NOMO-1 (cell line): ENCODE results near the gene AQP2.
A peak's percentile ranks its signal among the peaks of the same experiment; 100 is the strongest.

Experiments used
- DNase-seq, 2 experiments: peaks; one replicate each; lab custom pipeline; 2025; ENCODE audit not compliant: unreplicated experiment in 2 of 2; lab: John Stamatoyannopoulos, UW

AQP2 gene

DNA sequence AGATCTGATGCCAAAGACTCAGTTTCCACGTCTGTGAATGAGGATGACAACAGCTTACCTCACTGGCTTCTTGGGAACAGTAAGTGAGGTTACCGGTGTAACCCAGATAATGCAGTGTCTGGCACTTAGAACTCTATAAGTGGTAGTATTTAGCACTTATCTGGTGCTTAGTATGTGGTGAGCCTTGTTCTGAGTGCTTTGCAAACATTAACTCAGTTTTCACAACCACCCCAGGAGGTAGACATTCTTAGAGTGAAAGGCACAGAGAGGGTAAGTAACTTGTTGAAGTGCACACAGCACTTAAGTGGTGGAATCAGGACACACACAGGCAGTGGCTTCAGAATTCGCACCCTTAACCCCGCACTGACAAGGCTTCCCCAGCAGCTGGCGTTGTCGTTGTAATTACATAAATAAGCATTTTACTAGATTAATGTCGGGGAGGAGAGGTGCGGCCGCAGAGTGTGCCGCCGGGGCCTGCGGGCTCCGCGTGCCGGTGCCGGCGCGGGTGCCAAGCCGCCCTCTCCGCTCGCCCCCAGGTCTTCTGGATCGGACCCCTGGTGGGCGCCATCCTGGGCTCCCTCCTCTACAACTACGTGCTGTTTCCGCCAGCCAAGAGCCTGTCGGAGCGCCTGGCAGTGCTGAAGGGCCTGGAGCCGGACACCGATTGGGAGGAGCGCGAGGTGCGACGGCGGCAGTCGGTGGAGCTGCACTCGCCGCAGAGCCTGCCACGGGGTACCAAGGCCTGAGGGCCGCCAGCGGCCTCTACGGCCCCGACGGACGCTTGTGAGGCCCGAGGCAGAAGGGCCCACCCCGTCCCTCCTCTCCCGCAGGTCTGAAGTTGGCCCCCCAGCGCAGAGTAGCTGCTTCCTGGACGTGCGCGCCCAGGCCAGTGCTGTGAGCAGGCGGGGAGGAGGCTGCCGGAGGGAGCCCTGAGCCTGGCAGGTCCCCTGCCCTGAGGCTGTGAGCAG, 4.6 kb downstream of the AQP2 start:
- no peak for DNase-seq

DNA sequence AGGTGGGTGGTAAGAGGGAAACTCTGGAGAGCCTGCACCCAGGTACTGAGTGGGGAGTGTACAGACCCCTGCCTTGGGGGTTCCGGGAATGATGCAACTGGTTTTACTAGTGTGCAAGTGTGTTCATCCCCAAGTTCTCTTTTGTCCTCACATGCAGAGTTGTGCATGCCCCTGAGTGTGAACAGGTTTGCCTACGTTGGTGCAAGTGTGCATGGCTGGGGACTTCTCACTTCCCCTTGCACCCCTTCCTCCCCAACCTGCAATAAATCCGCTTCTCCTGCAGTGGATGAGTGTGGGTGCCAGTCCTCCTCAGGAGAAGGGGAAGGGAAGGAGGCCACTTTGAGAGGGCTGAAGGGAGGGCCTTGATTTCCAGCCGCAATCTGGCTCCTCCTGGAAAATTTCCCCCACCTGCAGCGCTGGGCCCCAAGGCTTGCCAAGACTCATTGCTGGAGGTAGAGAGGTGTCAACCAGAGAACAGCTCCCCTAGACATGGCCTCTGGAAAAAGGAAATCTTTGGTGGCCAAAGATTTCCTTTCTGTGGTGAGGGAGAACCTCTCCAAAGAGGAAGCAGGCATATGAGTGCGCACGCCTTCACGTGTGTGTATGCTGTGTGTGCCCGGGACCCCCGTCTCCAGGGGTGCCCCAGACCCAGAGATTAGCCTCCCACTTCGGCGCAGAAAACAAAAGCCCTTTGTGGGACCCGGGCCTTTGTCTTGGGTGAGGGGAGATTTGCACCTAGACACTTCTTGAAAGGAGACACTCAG, 5.5 kb downstream of the AQP2 start:
- peak in 1 of 2 experiments; percentile 33 for DNase-seq

DNA sequence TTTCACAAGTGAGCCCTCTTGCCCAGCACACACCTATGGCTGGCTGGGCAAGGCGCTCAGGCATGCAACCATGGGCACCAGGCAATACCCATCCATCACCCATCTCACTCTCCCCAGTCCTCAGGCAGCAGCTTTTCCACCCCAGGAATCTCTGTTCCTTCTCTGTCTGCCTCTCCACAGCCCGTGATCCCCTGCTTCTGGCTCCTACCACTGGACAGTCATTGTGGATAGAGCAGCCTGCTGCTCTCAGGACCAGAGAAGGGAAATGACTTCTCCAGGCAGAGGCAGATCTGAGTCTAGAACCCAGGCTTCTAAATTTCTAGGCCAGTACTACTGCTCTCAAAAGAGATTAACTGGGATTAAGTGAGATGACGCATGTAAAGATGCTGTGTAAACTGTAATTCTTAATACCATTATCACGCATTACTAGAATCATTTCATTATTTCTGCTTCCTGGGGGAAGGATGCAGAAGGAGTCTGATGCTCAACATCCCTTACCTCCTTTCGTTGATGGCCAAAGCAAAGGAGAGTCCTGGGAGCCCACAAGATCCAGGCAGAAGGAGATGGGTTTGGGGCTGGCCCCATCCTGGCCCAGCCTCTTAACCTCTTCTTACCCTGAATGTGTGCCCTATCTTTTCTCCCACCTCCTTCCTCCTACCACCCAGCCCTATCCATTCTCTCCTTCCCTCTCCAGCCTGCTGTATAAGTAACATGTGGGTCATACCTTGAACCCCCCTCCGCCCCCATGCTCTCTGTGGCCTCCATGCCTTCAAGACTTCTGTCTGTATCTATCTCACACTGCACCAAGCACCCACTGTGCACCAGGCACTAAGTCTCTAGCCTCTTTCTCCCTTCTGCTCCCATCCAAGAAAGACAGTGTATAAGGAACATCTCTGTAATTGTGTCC, 6.4 kb downstream of the AQP2 start:
- DNase-seq: no peak

DNA sequence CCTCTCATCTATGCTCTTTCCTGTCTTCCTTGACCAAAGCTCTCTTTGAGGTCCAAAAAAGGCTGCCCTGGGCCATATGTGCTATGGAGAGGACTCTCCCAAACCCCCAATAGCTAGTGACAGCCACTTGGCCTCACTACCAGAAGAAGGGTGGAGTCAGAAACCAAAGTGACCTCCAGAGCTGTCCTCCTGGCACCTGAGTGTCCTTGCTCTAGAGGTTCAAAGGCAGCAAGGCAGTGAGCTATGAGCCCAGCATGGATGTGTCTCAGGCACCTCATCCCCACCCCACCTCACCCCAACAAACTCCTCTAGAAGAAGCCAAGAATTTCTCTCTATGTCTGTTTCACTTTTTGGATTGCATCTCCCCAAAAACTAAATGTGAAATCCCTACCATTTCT, 7.0 kb downstream of the AQP2 start:
- DNase-seq: no peak

DNA sequence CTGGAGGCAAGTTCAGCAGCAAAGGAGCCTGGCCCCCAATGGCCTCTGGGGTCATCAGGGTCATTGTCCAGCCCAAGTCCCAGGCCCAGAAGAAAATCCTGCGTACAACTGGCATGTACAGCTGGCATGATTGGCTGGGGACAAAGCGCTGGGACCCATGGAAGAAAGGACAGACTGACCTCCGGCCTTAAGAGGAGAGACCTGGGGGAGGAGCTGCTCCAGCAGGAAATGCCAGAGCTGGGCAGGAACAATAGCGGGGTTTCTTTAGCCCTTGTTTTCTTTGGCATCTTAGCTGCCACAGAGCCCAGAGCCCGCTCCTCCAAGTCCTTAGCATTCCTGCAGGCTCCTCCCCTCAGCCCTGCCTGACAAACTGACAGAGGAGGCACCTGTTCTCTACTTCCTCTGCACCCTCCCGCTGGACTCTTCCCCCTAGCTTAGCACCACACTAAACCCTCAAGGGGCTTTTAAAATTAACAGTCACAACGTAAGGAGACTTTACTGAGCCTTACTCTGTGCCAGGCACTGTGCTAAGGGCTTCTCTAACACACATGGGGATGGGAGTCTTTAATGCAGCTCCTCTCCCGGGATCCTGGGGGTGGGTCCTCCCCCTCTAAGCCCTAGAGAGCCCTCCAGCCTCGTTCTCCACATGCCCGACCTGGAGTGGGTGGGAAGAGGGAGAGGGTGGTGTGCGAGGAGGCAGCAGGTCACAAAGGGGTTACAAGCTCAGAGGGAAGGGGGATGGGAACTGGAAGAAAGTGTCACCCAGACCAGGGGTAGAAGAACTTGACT, 9.3 kb downstream of the AQP2 start:
- no peak for DNase-seq

DNA sequence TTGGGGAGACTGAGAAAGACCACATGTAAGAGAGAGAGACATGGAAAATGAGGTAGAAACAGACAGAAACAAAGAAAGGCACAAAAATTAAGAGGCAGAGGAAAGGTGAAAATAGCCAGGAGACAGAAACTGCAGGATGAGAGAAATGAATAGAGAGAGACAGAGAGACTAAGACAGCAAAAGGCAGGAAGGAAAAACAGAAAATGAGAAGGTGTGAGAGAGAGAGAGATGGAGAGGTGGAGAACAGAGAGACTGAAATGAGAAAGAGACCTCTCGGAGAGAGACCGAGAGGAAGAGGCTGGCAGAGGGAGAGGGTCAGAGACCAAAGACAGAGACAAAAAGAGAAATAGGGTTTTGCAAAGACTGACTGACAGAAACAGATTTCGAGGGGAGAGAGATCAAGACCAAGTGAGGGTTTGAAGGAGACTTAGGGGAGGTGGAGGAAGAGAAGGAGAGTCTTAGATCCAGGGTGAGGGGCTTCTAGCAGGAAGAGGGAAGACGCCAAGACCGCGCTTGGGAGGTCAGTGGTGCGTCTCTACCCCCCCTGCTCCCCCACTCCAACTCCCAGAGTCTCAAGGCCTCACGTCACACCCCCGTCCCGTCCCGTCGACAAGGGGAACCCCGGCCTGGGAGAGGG, 10.1 kb downstream of the AQP2 start:
- DNase-seq: no peak

DNA sequence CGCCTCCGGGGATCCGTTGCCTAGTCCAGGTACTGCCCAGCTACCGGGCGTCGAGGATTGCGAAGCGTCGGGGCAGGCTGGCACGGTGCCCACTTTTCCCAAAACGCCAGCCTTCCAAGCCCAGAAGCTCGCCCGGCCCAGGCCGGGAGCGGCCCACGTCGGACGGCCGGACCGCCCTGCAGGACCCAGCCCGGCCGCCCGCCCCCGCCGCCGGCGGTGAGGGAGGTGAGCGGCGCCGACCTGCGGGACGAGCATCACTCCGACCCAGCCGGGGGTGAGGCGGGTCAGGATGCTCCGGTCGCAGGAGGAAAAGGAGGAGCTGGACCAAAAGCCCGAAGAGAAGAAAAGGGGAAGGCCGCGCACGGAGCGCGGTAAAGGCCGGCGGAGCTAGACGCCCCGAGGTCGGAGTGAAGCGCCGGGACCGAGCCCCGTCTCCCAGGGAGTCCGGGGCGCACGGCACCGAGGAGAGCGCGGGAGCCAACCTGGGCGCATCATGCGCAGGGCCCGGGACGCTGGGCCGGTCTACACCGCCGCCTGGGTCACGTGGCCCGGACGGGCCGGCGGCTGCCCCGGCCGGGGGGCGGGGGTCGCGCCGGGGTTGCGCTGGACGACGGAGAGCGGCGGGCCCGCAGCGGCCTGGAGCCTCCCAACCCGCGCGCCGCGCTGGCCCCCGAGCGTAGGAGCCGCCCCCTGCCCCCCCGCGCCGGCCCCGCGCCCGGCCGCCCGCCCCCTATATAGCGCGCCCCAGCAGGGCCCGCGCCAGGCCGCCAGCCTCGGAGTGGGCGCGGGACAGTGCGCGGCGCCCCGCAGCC, 10.8 kb downstream of the AQP2 start, which contains the start of gene AQP5:
TSS of gene AQP5 (plus strand) at position 762 of the 812 bp plus-strand sequence. CDS start 146 bp downstream, outside the sequence.
- no peak for DNase-seq

DNA sequence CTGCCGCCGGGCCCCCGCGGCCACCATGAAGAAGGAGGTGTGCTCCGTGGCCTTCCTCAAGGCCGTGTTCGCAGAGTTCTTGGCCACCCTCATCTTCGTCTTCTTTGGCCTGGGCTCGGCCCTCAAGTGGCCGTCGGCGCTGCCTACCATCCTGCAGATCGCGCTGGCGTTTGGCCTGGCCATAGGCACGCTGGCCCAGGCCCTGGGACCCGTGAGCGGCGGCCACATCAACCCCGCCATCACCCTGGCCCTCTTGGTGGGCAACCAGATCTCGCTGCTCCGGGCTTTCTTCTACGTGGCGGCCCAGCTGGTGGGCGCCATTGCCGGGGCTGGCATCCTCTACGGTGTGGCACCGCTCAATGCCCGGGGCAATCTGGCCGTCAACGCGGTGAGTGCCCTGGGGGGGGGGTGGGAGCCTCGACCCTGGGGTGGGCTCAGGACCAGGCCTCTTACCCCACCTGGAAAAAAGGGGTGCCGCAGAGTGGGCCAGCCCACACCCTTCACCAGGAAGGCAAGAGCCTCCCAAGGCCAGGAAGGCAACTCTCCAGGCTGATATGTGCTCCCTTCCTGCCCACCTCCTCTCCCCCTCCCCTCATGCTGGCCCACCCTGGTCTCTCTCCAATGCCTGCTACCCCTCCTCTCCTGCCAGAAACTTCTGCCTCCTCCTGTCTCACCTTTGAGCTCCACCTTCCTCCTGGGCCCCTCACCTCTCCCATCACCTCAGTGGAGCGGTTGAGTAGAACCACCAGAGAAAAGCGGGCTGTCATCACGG, 11.6 kb downstream of the AQP2 start:
- no peak for DNase-seq

DNA sequence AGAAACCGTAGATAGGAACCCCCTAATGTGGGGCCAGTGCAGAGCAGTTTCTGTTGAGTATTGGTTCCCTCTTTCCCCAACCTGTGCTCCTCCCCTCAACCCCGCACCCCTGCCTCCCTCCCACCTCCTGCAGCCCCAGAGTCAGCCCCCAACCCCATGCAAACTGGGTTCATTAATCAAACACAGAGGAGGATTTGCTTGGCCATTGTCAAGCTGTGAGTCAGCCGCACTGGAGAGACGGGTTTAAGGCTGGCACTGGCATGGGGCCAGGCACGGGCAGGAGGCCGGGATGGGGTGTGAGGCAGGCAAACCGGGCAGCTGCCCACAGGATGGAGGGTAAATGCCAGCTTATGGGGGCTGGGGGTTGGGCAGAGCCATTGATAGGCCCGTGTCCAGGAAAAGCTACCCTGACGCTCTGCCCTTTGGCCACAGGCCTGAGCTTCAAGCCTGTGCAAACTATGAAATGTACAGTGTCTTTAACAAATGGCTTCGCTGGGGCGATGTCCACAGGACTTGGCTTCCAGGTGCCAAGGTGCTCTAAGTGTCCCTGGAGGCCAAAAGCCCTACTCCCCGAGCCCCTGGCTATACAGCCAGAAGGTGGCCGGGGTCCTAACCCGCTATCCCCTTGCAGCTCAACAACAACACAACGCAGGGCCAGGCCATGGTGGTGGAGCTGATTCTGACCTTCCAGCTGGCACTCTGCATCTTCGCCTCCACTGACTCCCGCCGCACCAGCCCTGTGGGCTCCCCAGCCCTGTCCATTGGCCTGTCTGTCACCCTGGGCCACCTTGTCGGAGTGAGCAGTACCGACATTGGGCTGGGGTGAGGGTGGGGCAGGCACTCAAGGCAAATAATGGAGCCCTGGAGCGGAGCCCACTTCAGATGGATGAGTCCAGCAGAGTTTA, 12.6 kb downstream of the AQP2 start:
- DNase-seq: no peak

DNA sequence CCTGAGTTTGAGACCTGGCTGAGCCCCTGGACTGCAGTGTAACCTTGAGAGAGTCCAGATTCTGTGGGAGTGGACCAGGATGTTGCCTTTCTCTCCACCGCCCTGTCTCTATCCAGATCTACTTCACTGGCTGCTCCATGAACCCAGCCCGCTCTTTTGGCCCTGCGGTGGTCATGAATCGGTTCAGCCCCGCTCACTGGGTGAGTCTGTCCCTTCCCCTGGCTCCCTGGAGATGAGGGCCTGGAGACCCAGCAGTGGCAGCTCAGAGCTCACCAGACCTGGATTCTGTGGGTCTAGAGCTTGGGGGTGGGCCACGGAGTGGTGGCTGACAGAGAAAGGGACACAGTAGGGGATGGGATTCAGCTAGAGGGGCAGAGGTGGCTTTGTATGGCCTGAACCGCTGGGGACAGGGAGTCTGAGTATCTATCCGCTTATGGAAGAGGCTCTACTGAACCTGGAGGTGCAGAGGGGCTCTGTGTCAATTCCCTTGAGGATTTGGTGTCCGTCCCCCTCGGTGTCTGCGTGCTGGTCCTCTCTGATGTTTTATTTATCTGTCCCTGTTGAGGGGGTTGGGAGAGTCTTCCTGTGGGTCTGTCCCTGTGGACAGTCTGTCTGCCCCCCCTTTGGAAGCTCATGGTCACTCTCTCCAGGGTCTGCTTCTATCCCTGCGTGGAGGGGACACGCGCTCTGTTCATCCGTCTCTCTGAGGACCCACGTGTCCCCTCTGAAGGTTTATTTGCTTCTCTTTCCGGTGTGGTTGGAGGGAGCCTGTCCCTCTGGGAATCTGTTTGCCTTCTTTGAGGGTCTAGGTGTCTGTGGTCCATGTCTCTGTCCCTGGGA, 13.7 kb downstream of the AQP2 start:
- no peak for DNase-seq

DNA sequence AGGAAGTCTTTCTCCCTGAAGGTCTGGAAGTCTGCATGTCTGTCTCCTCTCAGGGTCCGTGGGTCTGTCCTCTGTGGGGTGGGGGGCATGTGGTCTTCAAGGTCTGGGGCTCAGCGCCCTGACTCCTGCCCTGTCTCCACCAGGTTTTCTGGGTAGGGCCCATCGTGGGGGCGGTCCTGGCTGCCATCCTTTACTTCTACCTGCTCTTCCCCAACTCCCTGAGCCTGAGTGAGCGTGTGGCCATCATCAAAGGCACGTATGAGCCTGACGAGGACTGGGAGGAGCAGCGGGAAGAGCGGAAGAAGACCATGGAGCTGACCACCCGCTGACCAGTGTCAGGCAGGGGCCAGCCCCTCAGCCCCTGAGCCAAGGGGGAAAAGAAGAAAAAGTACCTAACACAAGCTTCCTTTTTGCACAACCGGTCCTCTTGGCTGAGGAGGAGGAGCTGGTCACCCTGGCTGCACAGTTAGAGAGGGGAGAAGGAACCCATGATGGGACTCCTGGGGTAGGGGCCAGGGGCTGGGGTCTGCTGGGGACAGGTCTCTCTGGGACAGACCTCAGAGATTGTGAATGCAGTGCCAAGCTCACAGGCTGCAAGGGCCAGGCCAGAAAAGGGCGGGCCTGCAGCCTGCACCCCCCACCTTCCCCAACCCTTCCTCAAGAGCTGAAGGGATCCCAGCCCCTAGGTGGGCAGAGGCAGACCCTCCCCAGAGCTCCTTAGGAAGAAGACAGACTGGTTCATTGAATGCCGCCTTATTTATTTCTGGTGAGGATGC, 14.5 kb downstream of the AQP2 start:
- DNase-seq: no peak

DNA sequence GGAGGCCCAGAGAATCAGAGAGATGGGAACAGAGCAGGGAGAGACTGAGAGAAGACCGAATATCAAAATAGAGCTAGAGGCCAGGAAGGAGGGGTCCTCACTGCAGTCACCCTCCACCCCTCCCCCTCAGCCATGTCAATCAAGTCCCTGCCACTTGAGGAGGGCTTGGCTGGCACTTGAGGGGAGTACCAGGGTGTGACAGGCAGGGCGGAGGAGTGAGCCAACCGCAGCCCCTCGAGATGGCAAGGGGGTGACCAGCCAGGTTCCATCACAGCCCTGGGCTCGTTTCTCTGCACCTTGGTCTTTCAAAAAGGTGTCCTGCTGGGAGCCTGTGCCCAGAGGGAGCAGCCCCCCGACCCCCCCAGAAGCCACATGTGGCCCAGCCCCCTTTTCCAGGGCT, 15.3 kb downstream of the AQP2 start:
- DNase-seq: no peak

DNA sequence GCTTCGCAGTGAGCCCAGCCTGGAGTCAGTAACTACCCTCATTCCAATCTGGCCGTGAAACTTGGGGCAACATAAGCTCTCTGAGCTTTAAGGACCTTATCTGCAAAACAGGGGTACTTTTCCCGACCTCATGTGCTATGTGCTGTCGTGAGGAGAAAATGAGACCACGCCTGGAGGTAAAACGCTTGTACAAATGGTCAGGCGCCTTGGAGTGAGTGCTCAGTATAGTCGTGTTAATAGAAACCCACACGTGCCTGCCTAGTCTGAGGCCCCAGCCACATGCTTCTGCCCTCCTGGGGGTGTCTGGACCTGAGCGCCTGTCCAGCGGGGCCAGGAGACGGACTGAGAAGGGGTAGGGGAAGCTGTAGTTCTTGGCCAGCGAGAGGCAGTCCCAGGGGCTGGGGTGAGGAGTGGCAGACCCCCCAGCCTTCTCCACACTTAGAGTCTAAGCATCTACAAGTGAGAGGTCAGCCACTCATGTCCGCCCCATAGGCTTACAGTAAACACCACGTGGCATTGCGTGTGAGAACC, 16.0 kb downstream of the AQP2 start:
- DNase-seq: no peak

DNA sequence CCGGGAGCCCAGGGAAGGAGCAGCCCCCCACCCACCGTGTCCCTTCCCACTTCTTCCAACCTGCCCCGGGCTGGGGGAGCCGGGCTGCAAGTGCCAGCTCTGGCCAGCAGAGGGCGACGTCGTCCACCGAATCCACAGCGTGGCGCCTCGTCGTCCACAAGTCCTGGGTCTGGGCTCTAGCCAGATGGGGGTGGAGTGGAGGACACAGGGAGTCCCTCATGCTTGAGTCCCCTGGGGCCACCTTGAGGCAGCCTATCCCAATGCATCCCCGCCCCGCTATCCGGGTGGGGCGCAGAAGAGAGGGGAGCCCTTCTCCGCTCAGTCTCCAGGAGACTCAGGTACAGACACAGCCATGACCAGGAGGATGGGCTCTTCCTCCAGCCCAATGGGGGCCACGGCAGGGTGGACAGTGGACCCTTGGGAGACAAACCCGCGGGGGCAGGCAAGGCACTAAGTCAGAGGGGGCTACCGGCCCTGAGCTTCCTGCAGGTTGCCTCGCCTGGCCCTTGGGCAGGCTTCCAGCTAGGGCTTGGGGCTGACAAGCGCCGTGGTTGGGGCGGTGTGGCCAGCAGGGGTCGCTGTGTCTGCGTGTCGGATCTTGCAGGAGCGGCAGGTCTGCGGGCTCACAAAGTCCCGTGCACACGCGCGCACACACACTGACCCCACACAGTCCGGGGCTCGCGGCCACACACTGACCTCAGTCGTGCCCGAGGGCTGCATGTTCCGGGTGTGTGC, 16.7 kb downstream of the AQP2 start:
- DNase-seq: peak; percentile 64 to 72
